DND-41 (cell line): ENCODE measurements around the gene SLC66A2.

Source experiments
- CTCF ChIP-seq: IDR thresholded peaks from 2 replicates; pipeline ENCODE4 v1.5.1; 2012; ENCODE audit warnings: borderline replicate concordance, low read length, moderate library complexity, mild to moderate bottlenecking; ENCODE audit not compliant: poor library complexity, severe bottlenecking; ENCODE audit errors: extremely low read depth
- EZH2 ChIP-seq: IDR thresholded peaks from 3 replicates; pipeline ENCODE4 v1.6.1; 2012; ENCODE audit warnings: borderline replicate concordance, low read depth, mild to moderate bottlenecking, moderate library complexity, low read length, inconsistent platforms; ENCODE audit not compliant: severe bottlenecking

- TF ChIP-seq CTCF (no peak), EZH2 (no peak)
Observed at GRCh38 chr18:79942786-79943607, 8.5 kb downstream of the SLC66A2 start.
